Stimulated activated CD8-positive, alpha-beta memory T cell treated with anti-CD3 and anti-CD28 coated beads, Interleukin-7, amount 100 ng/mL, for 48 hours (primary cell): ENCODE data around the gene ADPGK.
"Not testable (repeated sequence)": the region's sequence is repeated elsewhere in the genome, so short reads cannot be mapped to it uniquely, and the experiment has no call there.

Experiments used
- DNase-seq, 2 donors: peaks; one replicate each; pipeline ENCODE4 v3.0.0-alpha.2; 2020; ENCODE audit warnings: low read depth in 1 of 2; ENCODE audit errors: extremely low read depth in 1 of 2

The ADPGK gene

GRCh38 chr15:72783640-72784455, at the start of gene ADPGK:
ADPGK (minus strand) TSS chr15:72783758; CDS start chr15:72783691, 67 bp downstream.
- DNase-seq, result peak; percentile 80 to 90

- no peak for DNase-seq
Observed at GRCh38 chr15:72827226-72827625, 43.7 kb upstream of the ADPGK start.

GRCh38 chr15:72826611-72827010, 43.1 kb upstream of the ADPGK start:
- no peak for DNase-seq

GRCh38 chr15:72825829-72826228, 42.3 kb upstream of the ADPGK start:
- DNase-seq, result no peak

- DNase-seq, result no peak
Observed at GRCh38 chr15:72824781-72825180, 41.2 kb upstream of the ADPGK start.

- no peak for DNase-seq
Observed at GRCh38 chr15:72824112-72824511, 40.6 kb upstream of the ADPGK start.

GRCh38 chr15:72820278-72820677, 36.7 kb upstream of the ADPGK start:
- DNase-seq, result no peak

GRCh38 chr15:72818632-72819031, 35.1 kb upstream of the ADPGK start:
- DNase-seq, result no peak

GRCh38 chr15:72813345-72814004, 29.9 kb upstream of the ADPGK start:
- no peak for DNase-seq

- DNase-seq, result no peak
Observed at GRCh38 chr15:72809329-72809728, 25.8 kb upstream of the ADPGK start.

- not testable (repeated sequence) for DNase-seq
Observed at GRCh38 chr15:72807346-72807745, 23.8 kb upstream of the ADPGK start.

GRCh38 chr15:72803006-72803405, 19.4 kb upstream of the ADPGK start:
- no peak for DNase-seq

GRCh38 chr15:72801590-72802325, 18.2 kb upstream of the ADPGK start:
- DNase-seq, result no peak

- no peak for DNase-seq
Observed at GRCh38 chr15:72800833-72801481, 17.4 kb upstream of the ADPGK start.

- DNase-seq, result no peak
Observed at GRCh38 chr15:72797834-72798233, 14.3 kb upstream of the ADPGK start.

GRCh38 chr15:72797338-72797689, 13.8 kb upstream of the ADPGK start:
- no peak for DNase-seq

- peak in 1 of 2 donors; percentile 12 for DNase-seq
Observed at GRCh38 chr15:72796515-72797337, 13.2 kb upstream of the ADPGK start.

- DNase-seq, result no peak
Observed at GRCh38 chr15:72796210-72796514, 12.6 kb upstream of the ADPGK start.

- no peak for DNase-seq
Observed at GRCh38 chr15:72793766-72794660, 10.5 kb upstream of the ADPGK start.

- no peak for DNase-seq
Observed at GRCh38 chr15:72792431-72792830, 8.9 kb upstream of the ADPGK start.
